ENCODE measurements around the gene CSN2. TPM values are rescaled to one million over a fixed set of nuclear protein-coding genes. Genes with fewer than 3 reads are reported as not detected.

Gene CSN2
- total and polyA plus RNA-seq, 12 donors = not detected

GRCh38 chr4:69986663-69987062 lies 21.1 kb upstream of the CSN2 start:
- Histone ChIP-seq H3K9me3 (no peaks in the 10 kb centered on the region), H3K27ac (no peak overlapping the region), H3K27me3 (no peaks in the 10 kb centered on the region), H3K4me1 (no peaks in the 10 kb centered on the region), H3K36me3 (no peaks in the 10 kb centered on the region), H3K4me3 (no peak overlapping the region)
- DNase-seq (no peak), ATAC-seq (no peak)
- no peak for TF ChIP-seq CTCF (IDR thresholded peaks at IDR 0.05)
- WGBS, 2 donors = 64 to 76% methylated on average over 1 of the region's 1 CpG
- intact Hi-C loops (cut with DNase I) = no loop called here

GRCh38 chr4:69984030-69984443 lies 18.5 kb upstream of the CSN2 start:
- no peaks in the 10 kb centered on the region for H3K9me3 ChIP-seq
- TF ChIP-seq CTCF (IDR thresholded peaks at IDR 0.05) = no peak
- H3K27ac ChIP-seq = no peak overlapping the region
- no peaks in the 10 kb centered on the region for H3K4me1 ChIP-seq
- WGBS, 2 donors = 23 to 30% methylated on average over 2 of the region's 2 CpGs
- H3K27me3 ChIP-seq = no peaks in the 10 kb centered on the region
- intact Hi-C loops (cut with DNase I) = no loop called here
- H3K4me3 ChIP-seq = no peak overlapping the region
- DNase-seq = no peak
- H3K36me3 ChIP-seq = no peaks in the 10 kb centered on the region
- ATAC-seq = peak in 1 of 8 donors; percentile 16

GRCh38 chr4:69977582-69977981 lies 12.1 kb upstream of the CSN2 start:
- no peak for TF ChIP-seq CTCF (IDR thresholded peaks at IDR 0.05)
- ATAC-seq = no peak
- DNase-seq = no peak
- Histone ChIP-seq H3K4me3 (no peak overlapping the region), H3K36me3 (no peaks in the 10 kb centered on the region), H3K9me3 (no peaks in the 10 kb centered on the region), H3K27me3 (no peaks in the 10 kb centered on the region), H3K4me1 (no peaks in the 10 kb centered on the region), H3K27ac (no peak overlapping the region)
- intact Hi-C loops (cut with DNase I) = no loop called here

- no peak for TF ChIP-seq CTCF (IDR thresholded peaks at IDR 0.05)
- intact Hi-C loops (cut with DNase I) = no loop called here
- H3K27ac ChIP-seq = no peak overlapping the region
- ATAC-seq = no peak
- H3K27me3 ChIP-seq = no peaks in the 10 kb centered on the region
- no peaks in the 10 kb centered on the region for H3K9me3 ChIP-seq
- no peak overlapping the region for H3K4me3 ChIP-seq
- no peaks in the 10 kb centered on the region for H3K4me1 ChIP-seq
- DNase-seq = no peak
- no peaks in the 10 kb centered on the region for H3K36me3 ChIP-seq
- WGBS, 2 donors = 78 to 81% methylated on average over 1 of the region's 1 CpG
Measured at GRCh38 chr4:69974631-69975030, 9.1 kb upstream of the CSN2 start.

GRCh38 chr4:69970071-69970470 lies 4.5 kb upstream of the CSN2 start:
- WGBS, 2 donors = 61 to 67% methylated on average over 1 of the region's 1 CpG
- no peaks in the 10 kb centered on the region for H3K4me1 ChIP-seq
- no peak overlapping the region for H3K4me3 ChIP-seq
- intact Hi-C loops (cut with DNase I) = no loop called here
- H3K9me3 ChIP-seq = no peaks in the 10 kb centered on the region
- no peak for TF ChIP-seq CTCF (IDR thresholded peaks at IDR 0.05)
- no peak for DNase-seq
- H3K36me3 ChIP-seq = no peaks in the 10 kb centered on the region
- H3K27ac ChIP-seq = no peak overlapping the region
- ATAC-seq = no peak
- no peaks in the 10 kb centered on the region for H3K27me3 ChIP-seq
